Nucleus accumbens (tissue), 56 donors: Measurements from ENCODE around the gene BICRAL.
A peak's percentile ranks its signal among the peaks of the same experiment; 100 is the strongest.
"Not testable (repeated sequence)": the region's sequence is repeated elsewhere in the genome, so short reads cannot be mapped to it uniquely, and the experiment has no call there.

ENCODE experiments used
- DNase-seq, 56 donors: peaks; one replicate each; lab custom pipeline; 2025; lab: John Stamatoyannopoulos, UW

Gene BICRAL

DNA sequence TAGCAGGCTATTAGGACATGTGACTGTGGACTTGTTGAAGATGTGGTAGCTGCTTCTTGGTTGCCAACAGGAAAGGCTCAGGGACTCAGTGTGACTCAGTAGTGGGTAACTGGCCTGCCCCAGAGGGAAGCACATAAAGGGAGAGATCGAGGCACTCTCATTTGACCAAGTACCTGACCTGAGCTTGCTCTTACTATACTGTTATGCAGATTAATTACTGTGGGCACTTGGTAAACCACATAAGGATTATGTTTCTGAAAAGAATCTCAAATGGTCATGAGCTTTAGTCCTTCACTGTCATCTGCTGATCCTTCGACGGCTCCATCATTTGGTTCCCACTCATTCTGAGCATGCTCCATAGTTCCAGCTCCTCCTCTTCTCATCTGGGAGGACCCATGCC, 49.4 kb downstream of the BICRAL start:
- DNase-seq = no peak

- DNase-seq = no peak
Measured at GRCh38 chr6:42834056-42834455, 52.2 kb downstream of the BICRAL start.

DNA sequence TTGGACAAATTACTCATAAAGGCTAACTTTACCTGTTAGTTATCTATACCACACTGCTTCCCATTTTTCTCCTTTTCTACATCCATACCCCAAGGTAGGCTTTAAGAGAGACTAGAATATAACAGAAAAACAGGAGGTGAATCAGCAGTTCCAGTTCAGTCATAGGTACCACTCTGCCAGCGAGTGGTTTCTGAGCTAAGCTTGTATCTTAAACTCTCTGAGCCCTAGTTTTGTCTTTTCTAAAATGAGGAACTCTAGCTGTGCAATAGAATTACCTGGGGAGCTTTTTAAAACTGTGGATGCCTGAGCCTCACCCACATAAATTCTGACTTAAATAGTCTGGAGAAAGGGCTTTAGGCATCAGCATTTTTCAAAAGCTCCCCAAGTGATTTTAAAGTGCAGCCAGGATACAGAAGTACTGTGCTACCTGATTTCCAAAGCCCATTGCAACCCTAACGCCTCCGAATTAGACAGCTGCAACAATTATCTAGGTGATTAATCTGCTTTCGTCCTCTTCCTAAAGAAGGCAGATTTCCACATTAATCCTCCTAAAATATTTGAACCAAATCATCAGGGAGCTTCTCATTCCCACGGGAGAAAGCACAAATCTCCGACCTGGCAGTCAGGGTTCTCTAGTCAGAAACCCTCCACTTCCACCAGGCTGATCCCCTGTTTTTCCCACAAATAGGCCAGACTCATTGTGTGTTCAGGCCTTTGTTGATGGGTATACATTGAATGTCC, 60.2 kb downstream of the BICRAL start:
- peak in 7 of 56 donors; percentile 1 to 31 (median 4) for DNase-seq

DNA sequence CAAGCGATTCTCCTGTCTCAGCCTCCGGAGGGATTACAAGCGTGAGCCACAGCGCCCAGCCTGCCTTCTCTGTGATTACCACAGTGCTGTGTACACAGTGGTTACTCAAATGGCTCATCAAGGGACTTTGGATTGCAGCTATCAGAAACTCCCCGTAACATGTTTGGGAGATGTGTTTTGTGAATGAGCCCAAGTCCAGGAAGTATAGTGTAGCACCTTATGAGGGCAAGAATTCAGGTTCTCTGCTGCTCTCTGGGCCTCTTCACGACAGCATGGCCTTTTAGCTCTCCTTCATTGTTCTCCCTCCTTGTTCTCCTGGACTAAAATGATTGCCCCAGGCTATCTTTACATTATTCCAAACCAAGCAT, 63.5 kb downstream of the BICRAL start:
- DNase-seq = no peak

DNA sequence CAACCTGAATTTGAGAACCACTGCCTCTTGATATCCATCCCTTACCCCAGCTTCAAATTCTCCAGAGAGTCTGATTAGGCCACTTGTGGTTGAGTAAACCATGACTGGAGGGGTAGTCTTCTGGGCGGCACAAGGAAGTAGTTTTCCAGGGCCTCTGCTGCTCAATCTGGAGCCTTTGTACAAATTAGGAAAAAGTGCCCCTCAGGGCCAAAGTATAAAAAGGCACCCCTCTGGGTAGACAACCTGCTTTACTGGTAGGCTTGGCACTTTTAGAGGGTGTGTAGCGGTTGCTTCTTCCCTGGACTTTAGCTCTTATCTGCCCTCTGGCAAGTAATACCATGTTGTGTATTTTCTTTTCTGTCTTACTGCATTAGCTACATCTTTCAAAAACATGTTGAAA, 64.7 kb downstream of the BICRAL start:
- no peak for DNase-seq

DNA sequence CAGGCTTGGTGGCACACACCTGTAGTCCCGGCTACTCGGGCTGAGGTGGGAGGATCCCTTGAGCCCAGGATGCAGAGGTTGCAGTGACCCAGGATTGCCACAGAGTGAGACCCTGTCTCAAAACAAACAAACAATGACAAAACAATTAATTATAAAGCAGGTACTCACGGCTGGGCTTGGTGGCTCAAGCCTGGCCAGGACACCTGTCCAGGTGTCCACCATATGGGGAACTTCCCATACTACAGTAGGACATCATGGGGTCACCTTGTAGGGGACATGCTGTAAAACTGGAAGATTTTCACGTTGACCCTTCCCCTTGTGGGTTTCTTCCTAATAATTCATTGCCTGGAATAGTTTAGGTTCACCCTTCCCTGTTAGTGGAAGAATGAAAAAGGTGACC, 66.8 kb downstream of the BICRAL start:
- no peak for DNase-seq

GRCh38 chr6:42851599-42851998, 69.7 kb downstream of the BICRAL start:
- no peak for DNase-seq

GRCh38 chr6:42860036-42860435, 78.2 kb downstream of the BICRAL start:
- no peak for DNase-seq

- no peak for DNase-seq
Measured at GRCh38 chr6:42860481-42860880, 78.6 kb downstream of the BICRAL start.

GRCh38 chr6:42864602-42865001, 82.8 kb downstream of the BICRAL start:
- DNase-seq = peak in 1 of 56 donors; percentile 0

GRCh38 chr6:42870145-42870936, 88.5 kb downstream of the BICRAL start:
- no peak for DNase-seq

DNA sequence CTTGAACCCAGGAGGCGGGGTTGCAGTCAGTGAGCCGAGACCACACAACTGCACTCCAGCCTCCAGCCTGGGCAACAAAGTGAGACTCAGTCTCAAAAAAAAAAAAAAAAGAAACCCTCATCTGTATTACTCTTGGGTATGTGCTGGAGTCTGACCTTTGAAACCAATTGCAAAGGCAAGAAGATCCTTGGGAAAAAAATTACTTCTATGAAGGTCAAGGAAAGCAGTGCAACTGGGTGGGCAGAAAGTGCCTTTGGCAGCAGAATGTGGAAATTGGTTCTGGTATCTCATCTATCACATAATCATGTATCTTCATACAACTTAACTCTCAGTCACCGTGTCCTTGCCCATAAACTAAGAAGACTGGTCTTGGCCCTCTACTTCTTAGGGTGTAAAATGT, 89.9 kb downstream of the BICRAL start:
- DNase-seq = no peak

GRCh38 chr6:42873313-42873712, 91.5 kb downstream of the BICRAL start:
- DNase-seq = no peak

DNA sequence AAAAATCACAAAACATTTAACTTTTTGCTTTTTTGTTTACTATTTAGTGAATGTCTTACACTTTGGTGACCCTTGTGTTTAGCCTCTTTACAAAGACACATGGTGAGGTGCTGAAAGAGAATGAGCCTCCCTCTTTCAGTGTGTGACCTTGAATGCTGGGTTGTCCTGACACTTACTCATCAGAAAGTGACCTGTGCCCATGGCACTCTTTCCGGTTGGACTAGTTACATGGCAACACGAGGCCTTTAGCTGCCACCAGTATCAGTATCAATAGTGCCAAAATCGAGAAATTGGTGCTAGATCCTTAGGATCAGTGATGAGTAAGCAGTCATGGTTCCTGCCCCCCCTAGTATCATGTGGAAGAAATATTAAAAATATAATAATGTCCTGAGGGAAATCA, 95.8 kb downstream of the BICRAL start:
- no peak for DNase-seq

- peak; percentile 31 to 98 (median 91) for DNase-seq
Measured at GRCh38 chr6:42879372-42880239, 97.8 kb downstream of the BICRAL start, which contains the start of gene RPL7L1. Gene RPL7L1 (plus strand): TSS chr6:42879616. CDS start chr6:42879911, 295 bp downstream.

GRCh38 chr6:42880240-42880817, 98.5 kb downstream of the BICRAL start:
- DNase-seq = not testable (repeated sequence)

DNA sequence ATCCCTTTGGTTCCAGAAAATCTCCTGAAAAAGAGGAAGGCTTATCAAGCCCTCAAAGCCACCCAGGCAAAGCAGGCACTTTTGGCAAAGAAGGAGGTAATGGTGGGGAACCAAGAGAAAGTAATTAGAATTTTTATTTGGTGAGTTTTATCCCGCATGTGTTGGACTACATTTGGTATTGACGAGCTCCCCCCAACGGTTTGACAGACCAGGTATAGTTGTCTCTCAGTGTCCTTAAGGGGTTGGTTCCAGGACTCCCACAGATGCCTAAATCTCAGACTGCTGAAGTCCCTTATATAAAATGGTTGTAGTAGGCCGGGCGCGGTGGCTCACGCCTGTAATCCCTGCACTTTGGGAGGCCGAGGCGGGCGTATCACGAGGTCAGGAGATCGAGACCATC, 99.0 kb downstream of the BICRAL start:
- not testable (repeated sequence) for DNase-seq

DNA sequence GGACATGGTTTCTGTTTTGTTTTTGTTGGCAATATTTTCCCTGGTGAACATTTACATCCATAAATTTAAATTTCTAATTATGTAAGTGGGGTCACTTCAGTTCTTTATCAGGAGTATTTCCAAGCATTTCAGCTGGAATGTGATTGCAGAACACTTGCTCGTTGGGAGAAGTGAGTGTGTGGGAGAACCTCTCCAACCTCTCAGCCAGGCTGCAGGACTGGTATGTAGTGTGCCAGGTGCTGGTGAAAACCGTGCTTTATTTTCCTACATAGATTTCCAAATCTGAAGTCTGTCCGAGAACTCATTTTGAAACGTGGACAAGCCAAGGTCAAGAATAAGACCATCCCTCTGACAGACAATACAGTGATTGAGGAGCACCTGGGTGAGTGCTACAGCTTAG, 103.8 kb downstream of the BICRAL start:
- no peak for DNase-seq

GRCh38 chr6:42888201-42888600, 106.3 kb downstream of the BICRAL start:
- not testable (repeated sequence) for DNase-seq

DNA sequence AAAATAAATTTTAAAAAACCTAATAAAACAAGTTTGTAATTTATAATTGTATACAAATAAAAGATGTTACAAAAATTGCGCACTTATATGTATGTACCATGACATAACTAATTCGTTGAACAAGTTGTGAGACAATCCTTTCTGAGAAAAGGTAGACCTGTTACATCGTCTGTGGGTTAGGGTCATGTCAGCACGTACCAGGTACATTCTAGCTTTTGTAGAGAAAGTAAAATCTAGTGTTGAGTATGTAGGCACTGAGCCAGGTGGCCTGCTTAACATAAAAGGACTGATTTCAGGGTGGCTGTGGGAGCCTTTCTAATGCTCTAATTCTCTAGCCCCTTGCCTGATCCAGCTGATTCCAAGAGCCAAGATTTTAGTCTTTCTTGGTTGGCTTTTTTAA, 108.0 kb downstream of the BICRAL start:
- DNase-seq = no peak
